ENCODE measurements around the gene MTF1.
A peak's percentile ranks its signal among the peaks of the same experiment; 100 is the strongest.

MTF1 gene

DNA sequence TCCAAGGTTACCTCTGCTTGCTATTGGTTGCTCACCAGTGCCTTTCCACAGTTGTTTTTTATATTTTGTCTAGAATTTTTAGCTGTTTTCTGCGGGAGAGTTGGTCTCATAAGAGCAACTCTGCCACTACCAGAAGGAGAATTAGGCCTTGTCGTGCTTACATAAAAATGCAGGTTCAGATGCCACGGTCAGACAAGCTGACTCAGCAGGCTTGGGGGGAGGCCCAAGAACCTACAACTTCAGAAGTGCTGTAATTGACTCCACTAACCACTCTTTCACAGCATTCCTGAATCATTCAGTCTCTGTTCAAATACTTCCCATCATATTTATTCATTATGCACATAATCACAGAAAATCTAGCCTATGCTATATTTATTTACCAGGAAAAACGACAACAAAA is 28.3 kb downstream of the MTF1 start:
- no peak for TF ChIP-seq GATA1 (IDR thresholded peaks at IDR 0.05; ENCODE audit: low read depth, low read length)
- TF ChIP-seq POLR2A (IDR thresholded peaks at IDR 0.05; ENCODE audit: low read length), result no peak
- no peak for DNase-seq

DNA sequence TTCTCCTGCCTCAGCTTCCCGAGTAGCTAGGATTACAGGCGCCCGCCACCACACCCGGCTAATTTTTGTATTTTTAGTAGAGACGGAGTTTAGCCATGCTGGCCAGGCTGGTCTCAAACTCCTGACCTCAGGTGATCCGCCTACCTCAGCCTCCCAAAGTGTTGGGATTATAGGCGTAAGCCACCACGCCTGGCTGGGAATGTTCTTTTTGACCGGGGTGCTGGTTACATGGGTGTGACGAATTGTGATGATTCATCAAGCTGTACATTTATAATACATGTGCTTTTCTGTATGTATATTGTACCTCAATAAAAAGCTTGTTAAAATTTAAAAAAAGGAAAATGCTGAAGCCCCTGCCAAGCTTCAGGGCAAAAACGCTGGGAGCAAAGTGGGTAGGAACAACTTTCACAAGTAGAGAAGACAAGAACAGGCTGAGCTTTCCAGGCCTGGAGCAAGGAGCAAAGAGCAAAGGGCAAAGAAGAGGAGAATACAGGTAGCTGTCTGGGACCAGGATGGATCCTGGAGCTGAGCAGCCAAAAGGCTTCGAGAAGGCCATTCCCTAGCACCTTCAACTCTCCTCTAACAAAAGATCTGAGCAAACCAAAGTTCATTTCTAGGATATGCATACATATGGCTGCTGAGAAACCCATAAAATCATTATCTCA is 30.9 kb downstream of the MTF1 start:
- TF ChIP-seq GATA1 (IDR thresholded peaks at IDR 0.05; ENCODE audit: low read depth, low read length) (no peak), POLR2A (IDR thresholded peaks at IDR 0.05; ENCODE audit: low read length) (no peak)
- no peak for DNase-seq

DNA sequence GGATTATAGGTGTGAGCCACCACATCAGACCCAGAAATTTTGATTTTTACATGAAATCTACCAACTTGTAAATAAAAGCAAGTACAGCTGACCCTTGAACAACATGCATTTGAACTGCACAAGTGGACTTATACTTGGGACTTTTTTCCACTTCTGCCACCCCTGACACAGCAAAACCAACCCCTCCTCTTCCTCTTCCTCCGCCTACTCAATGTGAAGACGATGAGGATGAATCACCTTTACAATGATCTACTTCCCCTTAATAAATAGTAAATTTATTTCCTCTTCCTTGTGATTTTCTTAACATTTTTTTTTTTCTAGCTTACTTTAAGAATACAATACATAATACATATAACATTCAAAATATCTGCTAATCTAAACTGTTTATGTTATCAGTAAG is 33.9 kb downstream of the MTF1 start:
- no peak for DNase-seq
- no peak for TF ChIP-seq POLR2A (IDR thresholded peaks at IDR 0.05; ENCODE audit: low read length)
- TF ChIP-seq GATA1 (IDR thresholded peaks at IDR 0.05; ENCODE audit: low read depth, low read length), result no peak

DNA sequence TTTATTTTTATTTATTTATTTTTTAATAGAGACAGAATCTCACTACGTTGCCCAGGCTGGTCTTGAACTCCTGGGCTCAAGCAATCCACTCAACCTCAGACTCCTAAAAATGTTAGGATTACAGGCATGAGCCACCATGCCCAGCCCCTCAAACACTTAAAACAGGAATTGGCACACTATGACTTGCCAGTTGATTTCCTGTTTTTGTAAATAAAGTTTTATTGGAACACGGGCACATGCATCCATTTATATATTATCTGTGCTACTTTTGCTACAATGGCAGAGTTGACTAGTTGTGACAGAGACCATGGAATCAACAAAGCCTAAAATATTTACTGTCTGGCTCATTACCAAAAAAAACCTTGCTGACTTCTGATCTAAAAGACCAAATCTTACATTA is 35.4 kb downstream of the MTF1 start:
- no peak for DNase-seq
- TF ChIP-seq GATA1 (IDR thresholded peaks at IDR 0.05; ENCODE audit: low read depth, low read length) (no peak), POLR2A (IDR thresholded peaks at IDR 0.05; ENCODE audit: low read length) (no peak)

DNA sequence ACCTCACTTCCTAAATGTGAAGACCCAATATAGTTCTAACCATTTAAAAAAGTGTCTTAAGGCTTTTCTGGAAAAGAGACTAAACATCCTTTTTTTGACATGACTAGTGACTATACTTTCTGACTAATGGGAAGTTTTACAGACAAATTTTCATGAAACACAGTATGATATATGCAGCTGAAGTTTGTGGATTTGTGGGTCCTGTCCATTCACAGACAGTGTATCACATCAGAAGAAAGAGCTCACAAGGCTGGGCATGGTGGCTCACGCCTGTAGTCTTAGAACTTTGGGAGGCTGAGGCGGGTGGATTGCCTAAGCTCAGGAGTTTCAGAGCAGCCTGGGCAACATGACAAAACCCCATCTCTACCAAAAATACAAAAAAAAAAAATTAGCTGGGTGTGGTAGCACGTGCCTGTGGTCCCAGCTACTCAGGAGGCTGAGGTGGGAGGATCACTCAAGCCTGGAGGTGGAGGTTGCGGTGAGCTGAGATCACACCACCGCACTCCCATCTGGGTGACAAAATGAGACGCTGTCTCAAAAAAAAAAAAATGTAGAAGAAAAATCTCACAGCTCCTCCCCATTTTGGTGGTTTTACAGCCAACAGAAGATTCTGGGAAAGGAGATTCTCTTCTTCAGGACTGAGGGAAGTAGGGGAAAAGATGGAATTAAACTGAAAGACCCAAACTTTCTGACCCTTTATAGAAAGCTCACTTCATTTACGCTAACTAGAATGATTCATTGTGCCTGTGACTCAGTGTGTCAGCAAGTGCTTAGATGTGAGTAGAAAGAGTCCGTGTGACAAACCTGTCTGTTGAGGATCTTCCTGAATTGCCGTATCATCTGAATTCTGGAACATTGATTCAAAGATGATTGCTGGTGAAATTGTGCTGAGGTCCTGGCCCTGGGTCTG is 36.2 kb downstream of the MTF1 start:
- TF ChIP-seq POLR2A (IDR thresholded peaks at IDR 0.05; ENCODE audit: low read length), result no peak
- no peak for TF ChIP-seq GATA1 (IDR thresholded peaks at IDR 0.05; ENCODE audit: low read depth, low read length)

DNA sequence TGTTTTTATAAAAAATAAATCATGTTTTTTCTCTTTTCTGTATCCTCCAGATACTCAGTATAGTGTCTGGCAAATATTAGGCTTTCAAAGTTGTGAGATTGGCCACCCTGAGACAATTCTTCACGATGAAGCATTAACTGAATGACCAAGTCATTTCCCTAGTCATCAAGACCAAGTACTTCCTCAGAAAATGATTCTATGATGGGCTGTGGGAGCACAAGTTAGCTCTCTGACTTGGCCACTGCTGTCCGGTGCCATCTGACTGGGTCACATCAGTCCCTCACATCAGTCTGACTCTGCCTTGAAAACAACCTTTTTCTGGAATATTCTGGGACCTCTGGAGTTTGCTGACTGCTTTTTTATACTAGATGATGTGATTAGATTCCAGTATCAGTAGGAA is 37.9 kb downstream of the MTF1 start:
- TF ChIP-seq GATA1 (IDR thresholded peaks at IDR 0.05; ENCODE audit: low read depth, low read length) (no peak), POLR2A (IDR thresholded peaks at IDR 0.05; ENCODE audit: low read length) (no peak)
- no peak for DNase-seq

More for the DNA sequence above, 36.2 kb downstream of the MTF1 start:
- no peak for DNase-seq

DNA sequence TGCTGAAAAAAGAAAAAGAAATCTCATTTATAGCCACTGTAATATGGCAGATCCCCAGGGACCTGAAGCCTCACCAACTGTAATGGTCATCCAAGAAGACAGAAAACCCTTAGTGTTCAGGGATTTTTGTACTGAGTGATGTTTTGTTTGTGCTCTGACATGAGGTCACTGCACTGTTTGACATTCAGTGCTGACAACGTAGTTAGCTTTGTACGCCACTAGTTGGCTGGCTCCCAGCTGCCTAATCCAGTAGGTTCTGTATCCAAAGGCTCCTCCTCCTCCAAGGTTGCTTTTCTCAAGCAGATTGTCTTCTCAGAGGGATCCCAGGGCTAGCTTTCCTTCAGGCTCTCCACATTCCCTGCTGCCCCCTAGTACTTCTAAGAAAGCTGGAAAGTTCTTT is 41.9 kb downstream of the MTF1 start:
- no peak for TF ChIP-seq POLR2A (IDR thresholded peaks at IDR 0.05; ENCODE audit: low read length)
- DNase-seq, result no peak

DNA sequence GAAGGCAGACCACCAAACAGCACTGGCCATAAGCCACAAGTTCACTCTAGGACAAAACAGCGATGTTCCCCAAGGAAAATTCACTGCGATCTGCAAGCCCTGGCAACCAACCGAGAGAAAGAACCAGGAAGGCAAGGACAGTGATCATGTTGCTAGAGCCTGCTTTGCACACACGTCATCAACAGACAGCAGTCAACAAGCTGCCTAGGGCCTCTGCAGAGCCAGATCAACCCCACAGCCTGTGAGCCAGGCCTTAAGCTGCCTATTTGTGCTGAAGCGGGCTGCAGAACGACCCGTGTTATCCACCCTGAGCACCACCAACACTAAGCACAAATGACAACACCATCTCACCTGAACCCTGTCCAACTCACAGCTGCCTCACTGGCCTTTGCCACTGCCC is 45.1 kb downstream of the MTF1 start:
- TF ChIP-seq GATA1 (IDR thresholded peaks at IDR 0.05; ENCODE audit: low read depth, low read length) (no peak), POLR2A (IDR thresholded peaks at IDR 0.05; ENCODE audit: low read length) (no peak)
- no peak for DNase-seq

DNA sequence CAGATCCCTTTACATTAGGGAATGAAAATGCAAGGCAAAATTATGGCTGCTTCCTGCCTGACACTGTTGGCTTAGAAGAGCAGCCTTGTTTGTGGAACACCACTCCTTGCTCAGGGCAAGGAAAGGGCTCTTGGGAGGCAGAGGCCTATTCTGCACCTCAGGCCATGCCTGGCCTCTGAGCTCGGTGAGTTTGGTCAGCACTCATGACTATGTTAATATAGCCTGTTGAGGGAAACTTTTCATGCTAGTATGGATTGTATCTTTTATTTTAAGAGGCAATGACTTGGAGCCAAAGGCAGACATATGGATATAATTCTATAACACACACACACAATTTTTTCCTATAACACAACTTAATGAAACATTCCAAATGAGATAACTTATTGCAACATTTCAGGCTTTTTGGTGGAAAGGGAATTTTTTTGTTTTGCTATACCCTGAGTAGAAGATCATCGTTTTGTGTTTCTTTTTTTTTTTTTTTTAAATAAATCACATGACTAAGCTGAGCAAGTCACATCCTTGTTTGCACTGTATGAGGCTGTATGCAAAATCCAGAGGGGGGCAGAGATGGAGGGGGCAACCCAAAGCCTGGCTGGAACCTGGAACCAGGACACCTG is 45.8 kb downstream of the MTF1 start:
- no peak for DNase-seq
- no peak for TF ChIP-seq GATA1 (IDR thresholded peaks at IDR 0.05; ENCODE audit: low read depth, low read length)
- TF ChIP-seq POLR2A (IDR thresholded peaks at IDR 0.05; ENCODE audit: low read length), result no peak

DNA sequence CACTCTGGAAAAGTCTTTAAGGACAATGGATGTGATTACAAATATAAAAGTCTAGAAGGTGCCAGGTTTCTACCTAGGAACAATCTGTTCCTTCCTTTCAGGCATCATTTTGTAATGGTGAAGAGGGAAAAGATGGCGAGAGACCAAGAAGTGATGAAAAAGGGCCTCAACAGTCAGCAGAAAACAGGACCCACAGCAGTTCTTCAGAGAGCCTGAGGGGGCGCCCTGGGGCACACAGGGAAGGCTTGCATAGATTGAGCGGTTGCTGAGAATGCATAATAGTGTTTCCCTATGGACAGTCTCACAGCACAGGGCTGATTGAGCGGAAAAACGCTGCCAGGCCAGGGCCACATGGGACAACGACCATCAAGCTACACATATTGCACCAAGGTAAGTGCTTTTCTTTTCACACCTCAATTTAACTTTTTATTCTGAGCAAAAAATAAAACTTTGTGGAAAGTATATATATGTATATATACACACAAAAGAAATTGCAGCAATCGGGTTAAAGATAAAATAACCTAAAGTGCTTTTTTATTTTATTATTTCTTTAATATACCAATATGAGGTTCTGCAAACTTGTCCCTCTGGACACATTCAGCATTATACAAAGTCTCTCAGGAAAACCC is 48.3 kb downstream of the MTF1 start:
- DNase-seq, result peak; percentile 77 to 90
- TF ChIP-seq GATA1 (IDR thresholded peaks at IDR 0.05; ENCODE audit: low read depth, low read length), result no peak
- TF ChIP-seq POLR2A (IDR thresholded peaks at IDR 0.05; ENCODE audit: low read length), result no peak

DNA sequence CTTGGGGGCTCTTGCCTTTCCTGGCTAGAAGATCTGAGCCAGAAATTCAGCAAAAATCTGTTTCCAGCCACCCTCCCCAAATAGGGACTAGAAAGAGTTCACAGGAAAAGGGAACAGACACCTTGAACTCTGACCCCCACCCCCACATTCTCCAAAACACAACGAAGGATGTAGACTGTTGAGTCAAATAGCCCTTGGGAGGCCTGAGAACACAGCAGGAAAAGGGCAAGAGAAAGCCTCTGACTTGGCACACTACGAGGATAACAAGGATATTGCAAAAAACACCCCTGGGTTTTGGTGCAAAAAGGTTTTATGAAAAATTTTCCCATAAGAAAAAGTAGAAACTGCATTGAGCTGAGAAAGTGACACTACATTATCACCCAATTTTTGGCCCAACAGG is 49.5 kb downstream of the MTF1 start:
- no peak for DNase-seq
- TF ChIP-seq POLR2A (IDR thresholded peaks at IDR 0.05; ENCODE audit: low read length) (no peak), GATA1 (IDR thresholded peaks at IDR 0.05; ENCODE audit: low read depth, low read length) (no peak)

DNA sequence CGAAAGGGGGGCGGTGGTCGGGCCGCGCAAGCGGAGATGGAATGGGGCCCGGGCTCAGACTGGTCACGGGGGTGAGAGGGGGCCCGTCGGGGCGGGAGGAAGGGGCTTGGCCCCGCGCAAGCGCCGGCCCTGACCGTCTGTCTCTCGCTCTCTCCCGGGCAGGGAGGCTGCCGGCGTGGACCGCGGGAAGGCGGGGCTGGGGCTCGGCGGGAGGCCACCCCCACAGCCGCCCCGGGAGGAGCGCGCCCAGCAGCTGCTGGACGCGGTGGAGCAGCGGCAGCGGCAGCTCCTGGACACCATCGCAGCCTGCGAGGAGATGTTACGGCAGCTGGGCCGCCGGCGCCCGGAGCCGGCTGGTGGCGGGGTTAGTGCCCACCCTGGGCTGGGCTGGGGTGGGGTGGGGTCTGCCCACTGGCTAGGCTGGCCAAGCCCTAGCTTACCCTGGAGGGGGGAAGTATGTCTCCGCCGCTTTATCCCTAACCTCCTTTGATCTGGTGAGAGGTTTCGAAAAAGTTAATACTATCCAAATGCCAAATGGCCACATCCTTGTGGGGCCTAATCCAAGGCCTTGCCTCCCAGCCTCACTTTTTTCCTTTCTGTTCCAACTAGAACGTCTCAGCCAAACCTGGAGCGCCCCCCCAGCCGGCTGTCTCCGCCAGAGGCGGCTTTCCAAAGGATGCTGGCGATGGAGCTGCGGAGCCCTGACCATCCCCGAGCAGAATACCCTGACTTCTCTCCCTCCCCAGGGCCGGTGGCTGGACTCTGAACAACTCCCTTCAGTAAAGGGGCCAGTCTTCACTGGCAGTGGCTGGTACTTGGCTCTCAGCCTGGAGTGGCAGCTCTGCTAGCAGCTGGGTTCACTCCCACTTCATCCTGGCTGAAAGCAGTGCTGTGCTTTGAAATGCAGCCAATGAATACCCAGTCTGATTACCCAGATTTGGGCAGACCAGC is 50.7 kb downstream of the MTF1 start:
- DNase-seq, result peak; percentile 86 to 88
- TF ChIP-seq GATA1 (IDR thresholded peaks at IDR 0.05; ENCODE audit: low read depth, low read length), result no peak
- TF ChIP-seq POLR2A (IDR thresholded peaks at IDR 0.05; ENCODE audit: low read length), result no peak

All from erythroblast (primary cell).